Measurements from ENCODE around the gene OR9G1. TPM values are rescaled to one million over a fixed set of nuclear protein-coding genes. Genes with fewer than 3 reads are reported as not detected.

Gene OR9G1
- total and polyA plus RNA-seq, 2 donors from 2014 or later: not detected

GRCh38 chr11:56750190-56750589 is 51.3 kb downstream of the OR9G1 start:
- Histone ChIP-seq H3K4me3 (ENCODE audit: low read length in 3 of 3) (no peak overlapping the region), H3K9ac (ENCODE audit: low read length in 3 of 3) (no peak overlapping the region), H3K9me3 (ENCODE audit: control insufficient read depth in 2 of 3, insufficient read depth in 1 of 3, low read length in 3 of 3) (no peaks in the 10 kb centered on the region), H3K36me3 (ENCODE audit: control insufficient read depth in 2 of 3, insufficient read depth in 3 of 3, low read length in 3 of 3) (no peaks in the 10 kb centered on the region), H3K4me1 (ENCODE audit: control insufficient read depth in 2 of 3, insufficient read depth in 2 of 3, low read depth in 1 of 3, low read length in 3 of 3) (no peaks in the 10 kb centered on the region), H3K27ac (ENCODE audit: low read depth in 2 of 2, low read length in 2 of 2) (no peak overlapping the region), H3K27me3 (ENCODE audit: control insufficient read depth, insufficient read depth, low read length) (no peaks in the 10 kb centered on the region)
- no peak for TF ChIP-seq CTCF (IDR thresholded peaks at IDR 0.05; ENCODE audit: borderline replicate concordance, extremely low read depth, insufficient read depth)
- FAIRE-seq (no peak), DNase-seq (no peak)
- intact Hi-C loops (cut with DNase I): no loop called here

- intact Hi-C loops (cut with DNase I): no loop called here
- H3K36me3 ChIP-seq (ENCODE audit: control insufficient read depth in 2 of 3, insufficient read depth in 3 of 3, low read length in 3 of 3): no peaks in the 10 kb centered on the region
- H3K27me3 ChIP-seq (ENCODE audit: control insufficient read depth, insufficient read depth, low read length): no peaks in the 10 kb centered on the region
- no peak overlapping the region for H3K4me3 ChIP-seq (ENCODE audit: low read length in 3 of 3)
- H3K4me1 ChIP-seq (ENCODE audit: control insufficient read depth in 2 of 3, insufficient read depth in 2 of 3, low read depth in 1 of 3, low read length in 3 of 3): no peaks in the 10 kb centered on the region
- DNase-seq: no peak
- no peaks in the 10 kb centered on the region for H3K9me3 ChIP-seq (ENCODE audit: control insufficient read depth in 2 of 3, insufficient read depth in 1 of 3, low read length in 3 of 3)
- TF ChIP-seq CTCF (IDR thresholded peaks at IDR 0.05; ENCODE audit: borderline replicate concordance, extremely low read depth, insufficient read depth): no peak
- H3K9ac ChIP-seq (ENCODE audit: low read length in 3 of 3): no peak overlapping the region
- H3K27ac ChIP-seq (ENCODE audit: low read depth in 2 of 2, low read length in 2 of 2): no peak overlapping the region
- no peak for FAIRE-seq
Observed at GRCh38 chr11:56751480-56751879, 52.6 kb downstream of the OR9G1 start.

Small RNA genes within 50 kb of the gene (microRNA-seq; reads per million reads assigned to microRNA genes)
- gene MIR6128: not detected

Other genes with a start within 250 kb of the OR9G1 start
- gene OR5M3, start 225.7 kb upstream of the OR9G1 start, total RNA-seq: not detected
- not detected for gene OR5M3, start 225.7 kb upstream of the OR9G1 start, polyA plus RNA-seq (ENCODE audit: insufficient read depth, low read depth, low replicate concordance)
- not detected for gene OR5M8, start 207.7 kb upstream of the OR9G1 start, total RNA-seq
- not detected for gene OR5M8, start 207.7 kb upstream of the OR9G1 start, polyA plus RNA-seq (ENCODE audit: insufficient read depth, low read depth, low replicate concordance)
- gene OR5M11, start 155.8 kb upstream of the OR9G1 start, total RNA-seq: not detected
- gene OR5M11, start 155.8 kb upstream of the OR9G1 start, polyA plus RNA-seq (ENCODE audit: insufficient read depth, low read depth, low replicate concordance): not detected
- gene OR5M10, start 121.4 kb upstream of the OR9G1 start, total RNA-seq: not detected
- not detected for gene OR5M10, start 121.4 kb upstream of the OR9G1 start, polyA plus RNA-seq (ENCODE audit: insufficient read depth, low read depth, low replicate concordance)
- gene OR5M1, start 84.2 kb upstream of the OR9G1 start, total RNA-seq: not detected
- not detected for gene OR5M1, start 84.2 kb upstream of the OR9G1 start, polyA plus RNA-seq (ENCODE audit: insufficient read depth, low read depth, low replicate concordance)
- gene OR5AP2, start 56.7 kb upstream of the OR9G1 start, total RNA-seq: not detected
- gene OR5AP2, start 56.7 kb upstream of the OR9G1 start, polyA plus RNA-seq (ENCODE audit: insufficient read depth, low read depth, low replicate concordance): not detected
- gene OR5AR1, start 35.4 kb upstream of the OR9G1 start, total RNA-seq: not detected
- not detected for gene OR5AR1, start 35.4 kb upstream of the OR9G1 start, polyA plus RNA-seq (ENCODE audit: insufficient read depth, low read depth, low replicate concordance)
- gene OR9G4, start 49.6 kb downstream of the OR9G1 start, total RNA-seq: not detected
- gene OR9G4, start 49.6 kb downstream of the OR9G1 start, polyA plus RNA-seq (ENCODE audit: insufficient read depth, low read depth, low replicate concordance): not detected

Data from kidney (tissue), 14 donors.